Panc1 (cell line): ENCODE measurements around the gene BRICD5.

ENCODE experiments used
- POLR2AphosphoS5 ChIP-seq: IDR thresholded peaks from 2 replicates; pipeline ENCODE4 v1.6.1; 2012; ENCODE audit warnings: mild to moderate bottlenecking, low read depth, low read length, moderate library complexity
- TF ChIP-seq, protein P1 (sequence below): fragments of 450-650 bp; IDR thresholded peaks from 2 replicates; pipeline ENCODE4 v1.5.1; 2017; ENCODE audit warnings: mild to moderate bottlenecking
- TF ChIP-seq, protein P2 (sequence below), 2 experiments: IDR thresholded peaks; 2 replicates each; pipeline ENCODE4 v1.6.1; 2011 to 2012; ENCODE audit warnings: low read depth in 2 of 2, control low read depth in 1 of 2, low read length in 1 of 2, mild to moderate bottlenecking in 1 of 2, moderate library complexity in 1 of 2; ENCODE audit not compliant: insufficient read depth in 1 of 2

DNA sequence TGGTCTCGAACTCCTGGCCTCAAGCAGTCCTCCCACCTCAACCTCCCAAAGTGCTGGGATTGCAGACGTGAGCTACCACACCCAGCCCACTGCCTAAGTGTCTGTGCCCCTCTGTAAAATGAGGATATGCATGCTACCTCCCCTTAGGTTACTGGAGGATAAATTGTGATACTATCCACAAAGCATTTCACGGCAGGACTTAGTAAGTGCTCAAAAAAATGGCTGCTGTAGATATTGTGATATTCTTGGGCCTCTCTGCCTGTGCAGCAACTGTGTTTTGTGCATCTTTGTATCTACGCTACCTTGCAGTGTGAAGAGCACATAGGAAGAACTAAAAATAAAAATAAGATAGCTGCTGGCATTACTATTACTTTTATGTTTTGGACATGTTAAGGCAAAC lies 12.4 kb downstream of the BRICD5 start:
- TF ChIP-seq, protein P1, sequence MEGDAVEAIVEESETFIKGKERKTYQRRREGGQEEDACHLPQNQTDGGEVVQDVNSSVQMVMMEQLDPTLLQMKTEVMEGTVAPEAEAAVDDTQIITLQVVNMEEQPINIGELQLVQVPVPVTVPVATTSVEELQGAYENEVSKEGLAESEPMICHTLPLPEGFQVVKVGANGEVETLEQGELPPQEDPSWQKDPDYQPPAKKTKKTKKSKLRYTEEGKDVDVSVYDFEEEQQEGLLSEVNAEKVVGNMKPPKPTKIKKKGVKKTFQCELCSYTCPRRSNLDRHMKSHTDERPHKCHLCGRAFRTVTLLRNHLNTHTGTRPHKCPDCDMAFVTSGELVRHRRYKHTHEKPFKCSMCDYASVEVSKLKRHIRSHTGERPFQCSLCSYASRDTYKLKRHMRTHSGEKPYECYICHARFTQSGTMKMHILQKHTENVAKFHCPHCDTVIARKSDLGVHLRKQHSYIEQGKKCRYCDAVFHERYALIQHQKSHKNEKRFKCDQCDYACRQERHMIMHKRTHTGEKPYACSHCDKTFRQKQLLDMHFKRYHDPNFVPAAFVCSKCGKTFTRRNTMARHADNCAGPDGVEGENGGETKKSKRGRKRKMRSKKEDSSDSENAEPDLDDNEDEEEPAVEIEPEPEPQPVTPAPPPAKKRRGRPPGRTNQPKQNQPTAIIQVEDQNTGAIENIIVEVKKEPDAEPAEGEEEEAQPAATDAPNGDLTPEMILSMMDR, result no peak
- no peak for TF ChIP-seq POLR2AphosphoS5
- TF ChIP-seq, protein P2, sequence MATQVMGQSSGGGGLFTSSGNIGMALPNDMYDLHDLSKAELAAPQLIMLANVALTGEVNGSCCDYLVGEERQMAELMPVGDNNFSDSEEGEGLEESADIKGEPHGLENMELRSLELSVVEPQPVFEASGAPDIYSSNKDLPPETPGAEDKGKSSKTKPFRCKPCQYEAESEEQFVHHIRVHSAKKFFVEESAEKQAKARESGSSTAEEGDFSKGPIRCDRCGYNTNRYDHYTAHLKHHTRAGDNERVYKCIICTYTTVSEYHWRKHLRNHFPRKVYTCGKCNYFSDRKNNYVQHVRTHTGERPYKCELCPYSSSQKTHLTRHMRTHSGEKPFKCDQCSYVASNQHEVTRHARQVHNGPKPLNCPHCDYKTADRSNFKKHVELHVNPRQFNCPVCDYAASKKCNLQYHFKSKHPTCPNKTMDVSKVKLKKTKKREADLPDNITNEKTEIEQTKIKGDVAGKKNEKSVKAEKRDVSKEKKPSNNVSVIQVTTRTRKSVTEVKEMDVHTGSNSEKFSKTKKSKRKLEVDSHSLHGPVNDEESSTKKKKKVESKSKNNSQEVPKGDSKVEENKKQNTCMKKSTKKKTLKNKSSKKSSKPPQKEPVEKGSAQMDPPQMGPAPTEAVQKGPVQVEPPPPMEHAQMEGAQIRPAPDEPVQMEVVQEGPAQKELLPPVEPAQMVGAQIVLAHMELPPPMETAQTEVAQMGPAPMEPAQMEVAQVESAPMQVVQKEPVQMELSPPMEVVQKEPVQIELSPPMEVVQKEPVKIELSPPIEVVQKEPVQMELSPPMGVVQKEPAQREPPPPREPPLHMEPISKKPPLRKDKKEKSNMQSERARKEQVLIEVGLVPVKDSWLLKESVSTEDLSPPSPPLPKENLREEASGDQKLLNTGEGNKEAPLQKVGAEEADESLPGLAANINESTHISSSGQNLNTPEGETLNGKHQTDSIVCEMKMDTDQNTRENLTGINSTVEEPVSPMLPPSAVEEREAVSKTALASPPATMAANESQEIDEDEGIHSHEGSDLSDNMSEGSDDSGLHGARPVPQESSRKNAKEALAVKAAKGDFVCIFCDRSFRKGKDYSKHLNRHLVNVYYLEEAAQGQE (IDR thresholded peaks at IDR 0.05; ENCODE audit: insufficient read depth in 1 of 2, low read depth in 2 of 2, low read length in 1 of 2), result no peak
